GM23338 (cell line): ENCODE measurements around the gene FAR1. TPM values are rescaled to one million over a fixed set of nuclear protein-coding genes. Genes with fewer than 3 reads are reported as not detected.

Experiments used
- EZH2 ChIP-seq: fragments of 200-600 bp; sonication (generic); IDR thresholded peaks from one replicate; pipeline ENCODE4 v1.8.0; 2017; ENCODE audit warnings: antibody characterized with exemption, mild to moderate bottlenecking, low read depth; ENCODE audit not compliant: unreplicated experiment
- EZH2phosphoT487 ChIP-seq: fragments of 200-600 bp; sonication (generic); IDR thresholded peaks from one replicate; pipeline ENCODE4 v1.8.1; 2018; ENCODE audit warnings: antibody characterized with exemption; ENCODE audit not compliant: unreplicated experiment
- JUNB ChIP-seq: IDR thresholded peaks from one replicate; pipeline ENCODE4 v1.6.1; 2016; ENCODE audit warnings: antibody characterized with exemption; ENCODE audit not compliant: unreplicated experiment
- NANOG ChIP-seq: IDR thresholded peaks from 2 replicates; pipeline ENCODE4 v1.6.1; 2016; ENCODE audit warnings: antibody characterized with exemption, borderline replicate concordance
- POLR2AphosphoS5 ChIP-seq: IDR thresholded peaks from 2 replicates; pipeline ENCODE4 v1.6.1; 2016; ENCODE audit warnings: antibody characterized with exemption, low read depth
- polyA plus RNA-seq: library from polyadenylated mRNA; unstranded; fragments of >200 nt; fragmentation: Nextera tagmentation; extraction: Ambion mirVana; gene quantifications from 2 replicates; pipeline ENCODE4 v1.2.1, GENCODE V29; 2016
- total RNA-seq: library from RNA; depleted of rRNA; stranded (reverse); fragments of >200 nt; shearing (Covaris generic); gene quantifications from 2 replicates; pipeline ENCODE4 v1.2.3, GENCODE V29; 2014
- TF ChIP-seq, protein P1 (sequence below): IDR thresholded peaks from one replicate; pipeline ENCODE4 v1.6.1; 2018; ENCODE audit warnings: antibody characterized with exemption; ENCODE audit not compliant: unreplicated experiment
- TF ChIP-seq, protein P2 (sequence below): fragments of 250-450 bp; sonication (Bioruptor Pico); IDR thresholded peaks from 2 replicates; pipeline ENCODE4 v1.5.0; 2020; ENCODE audit warnings: mild to moderate bottlenecking, moderate library complexity

Gene FAR1
- total and polyA plus RNA-seq, 2 experiments from 2014 or later, result 27.3 to 79.5 TPM

DNA sequence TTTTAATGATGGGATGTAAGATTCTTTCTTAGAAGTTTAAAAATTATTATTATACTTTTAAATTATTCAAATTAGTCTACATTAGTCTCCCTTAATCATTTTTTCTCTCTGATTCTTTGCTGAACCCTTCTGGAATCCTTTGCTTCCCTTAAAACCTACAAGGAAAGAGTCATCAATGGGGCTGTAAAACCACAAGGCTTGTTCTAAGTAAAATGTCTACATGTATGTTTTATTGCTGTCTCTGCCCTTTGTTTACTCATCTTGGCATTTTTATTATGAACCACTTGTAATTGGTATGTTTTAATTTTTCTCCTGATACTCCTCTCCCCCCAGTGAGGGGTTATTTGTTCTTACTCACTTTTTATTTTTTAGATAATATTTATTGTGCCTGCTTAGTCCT lies 27.4 kb downstream of the FAR1 start (continued):
- TF ChIP-seq, protein P1, sequence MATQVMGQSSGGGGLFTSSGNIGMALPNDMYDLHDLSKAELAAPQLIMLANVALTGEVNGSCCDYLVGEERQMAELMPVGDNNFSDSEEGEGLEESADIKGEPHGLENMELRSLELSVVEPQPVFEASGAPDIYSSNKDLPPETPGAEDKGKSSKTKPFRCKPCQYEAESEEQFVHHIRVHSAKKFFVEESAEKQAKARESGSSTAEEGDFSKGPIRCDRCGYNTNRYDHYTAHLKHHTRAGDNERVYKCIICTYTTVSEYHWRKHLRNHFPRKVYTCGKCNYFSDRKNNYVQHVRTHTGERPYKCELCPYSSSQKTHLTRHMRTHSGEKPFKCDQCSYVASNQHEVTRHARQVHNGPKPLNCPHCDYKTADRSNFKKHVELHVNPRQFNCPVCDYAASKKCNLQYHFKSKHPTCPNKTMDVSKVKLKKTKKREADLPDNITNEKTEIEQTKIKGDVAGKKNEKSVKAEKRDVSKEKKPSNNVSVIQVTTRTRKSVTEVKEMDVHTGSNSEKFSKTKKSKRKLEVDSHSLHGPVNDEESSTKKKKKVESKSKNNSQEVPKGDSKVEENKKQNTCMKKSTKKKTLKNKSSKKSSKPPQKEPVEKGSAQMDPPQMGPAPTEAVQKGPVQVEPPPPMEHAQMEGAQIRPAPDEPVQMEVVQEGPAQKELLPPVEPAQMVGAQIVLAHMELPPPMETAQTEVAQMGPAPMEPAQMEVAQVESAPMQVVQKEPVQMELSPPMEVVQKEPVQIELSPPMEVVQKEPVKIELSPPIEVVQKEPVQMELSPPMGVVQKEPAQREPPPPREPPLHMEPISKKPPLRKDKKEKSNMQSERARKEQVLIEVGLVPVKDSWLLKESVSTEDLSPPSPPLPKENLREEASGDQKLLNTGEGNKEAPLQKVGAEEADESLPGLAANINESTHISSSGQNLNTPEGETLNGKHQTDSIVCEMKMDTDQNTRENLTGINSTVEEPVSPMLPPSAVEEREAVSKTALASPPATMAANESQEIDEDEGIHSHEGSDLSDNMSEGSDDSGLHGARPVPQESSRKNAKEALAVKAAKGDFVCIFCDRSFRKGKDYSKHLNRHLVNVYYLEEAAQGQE, result no peak
- TF ChIP-seq, protein P2, sequence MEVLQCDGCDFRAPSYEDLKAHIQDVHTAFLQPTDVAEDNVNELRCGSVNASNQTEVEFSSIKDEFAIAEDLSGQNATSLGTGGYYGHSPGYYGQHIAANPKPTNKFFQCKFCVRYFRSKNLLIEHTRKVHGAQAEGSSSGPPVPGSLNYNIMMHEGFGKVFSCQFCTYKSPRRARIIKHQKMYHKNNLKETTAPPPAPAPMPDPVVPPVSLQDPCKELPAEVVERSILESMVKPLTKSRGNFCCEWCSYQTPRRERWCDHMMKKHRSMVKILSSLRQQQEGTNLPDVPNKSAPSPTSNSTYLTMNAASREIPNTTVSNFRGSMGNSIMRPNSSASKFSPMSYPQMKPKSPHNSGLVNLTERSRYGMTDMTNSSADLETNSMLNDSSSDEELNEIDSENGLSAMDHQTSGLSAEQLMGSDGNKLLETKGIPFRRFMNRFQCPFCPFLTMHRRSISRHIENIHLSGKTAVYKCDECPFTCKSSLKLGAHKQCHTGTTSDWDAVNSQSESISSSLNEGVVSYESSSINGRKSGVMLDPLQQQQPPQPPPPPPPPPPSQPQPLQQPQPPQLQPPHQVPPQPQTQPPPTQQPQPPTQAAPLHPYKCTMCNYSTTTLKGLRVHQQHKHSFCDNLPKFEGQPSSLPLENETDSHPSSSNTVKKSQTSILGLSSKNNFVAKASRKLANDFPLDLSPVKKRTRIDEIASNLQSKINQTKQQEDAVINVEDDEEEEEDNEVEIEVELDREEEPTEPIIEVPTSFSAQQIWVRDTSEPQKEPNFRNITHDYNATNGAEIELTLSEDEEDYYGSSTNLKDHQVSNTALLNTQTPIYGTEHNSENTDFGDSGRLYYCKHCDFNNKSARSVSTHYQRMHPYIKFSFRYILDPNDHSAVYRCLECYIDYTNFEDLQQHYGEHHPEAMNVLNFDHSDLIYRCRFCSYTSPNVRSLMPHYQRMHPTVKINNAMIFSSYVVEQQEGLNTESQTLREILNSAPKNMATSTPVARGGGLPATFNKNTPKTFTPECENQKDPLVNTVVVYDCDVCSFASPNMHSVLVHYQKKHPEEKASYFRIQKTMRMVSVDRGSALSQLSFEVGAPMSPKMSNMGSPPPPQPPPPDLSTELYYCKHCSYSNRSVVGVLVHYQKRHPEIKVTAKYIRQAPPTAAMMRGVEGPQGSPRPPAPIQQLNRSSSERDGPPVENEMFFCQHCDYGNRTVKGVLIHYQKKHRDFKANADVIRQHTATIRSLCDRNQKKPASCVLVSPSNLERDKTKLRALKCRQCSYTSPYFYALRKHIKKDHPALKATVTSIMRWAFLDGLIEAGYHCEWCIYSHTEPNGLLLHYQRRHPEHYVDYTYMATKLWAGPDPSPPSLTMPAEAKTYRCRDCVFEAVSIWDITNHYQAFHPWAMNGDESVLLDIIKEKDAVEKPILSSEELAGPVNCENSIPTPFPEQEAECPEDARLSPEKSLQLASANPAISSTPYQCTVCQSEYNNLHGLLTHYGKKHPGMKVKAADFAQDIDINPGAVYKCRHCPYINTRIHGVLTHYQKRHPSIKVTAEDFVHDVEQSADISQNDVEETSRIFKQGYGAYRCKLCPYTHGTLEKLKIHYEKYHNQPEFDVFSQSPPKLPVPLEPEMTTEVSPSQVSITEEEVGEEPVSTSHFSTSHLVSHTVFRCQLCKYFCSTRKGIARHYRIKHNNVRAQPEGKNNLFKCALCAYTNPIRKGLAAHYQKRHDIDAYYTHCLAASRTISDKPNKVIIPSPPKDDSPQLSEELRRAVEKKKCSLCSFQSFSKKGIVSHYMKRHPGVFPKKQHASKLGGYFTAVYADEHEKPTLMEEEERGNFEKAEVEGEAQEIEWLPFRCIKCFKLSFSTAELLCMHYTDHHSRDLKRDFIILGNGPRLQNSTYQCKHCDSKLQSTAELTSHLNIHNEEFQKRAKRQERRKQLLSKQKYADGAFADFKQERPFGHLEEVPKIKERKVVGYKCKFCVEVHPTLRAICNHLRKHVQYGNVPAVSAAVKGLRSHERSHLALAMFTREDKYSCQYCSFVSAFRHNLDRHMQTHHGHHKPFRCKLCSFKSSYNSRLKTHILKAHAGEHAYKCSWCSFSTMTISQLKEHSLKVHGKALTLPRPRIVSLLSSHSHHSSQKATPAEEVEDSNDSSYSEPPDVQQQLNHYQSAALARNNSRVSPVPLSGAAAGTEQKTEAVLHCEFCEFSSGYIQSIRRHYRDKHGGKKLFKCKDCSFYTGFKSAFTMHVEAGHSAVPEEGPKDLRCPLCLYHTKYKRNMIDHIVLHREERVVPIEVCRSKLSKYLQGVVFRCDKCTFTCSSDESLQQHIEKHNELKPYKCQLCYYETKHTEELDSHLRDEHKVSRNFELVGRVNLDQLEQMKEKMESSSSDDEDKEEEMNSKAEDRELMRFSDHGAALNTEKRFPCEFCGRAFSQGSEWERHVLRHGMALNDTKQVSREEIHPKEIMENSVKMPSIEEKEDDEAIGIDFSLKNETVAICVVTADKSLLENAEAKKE, result no peak
- TF ChIP-seq NANOG (no peak), POLR2AphosphoS5 (no peak), EZH2 (no peak), EZH2phosphoT487 (no peak), JUNB (no peak)
